Stimulated activated CD8-positive, alpha-beta memory T cell treated with anti-CD3 and anti-CD28 coated beads, Interleukin-2, amount 100 ng/mL, for 48 hours (primary cell): ENCODE results near the gene ZNRF3.
"Not testable (repeated sequence)": the region's sequence is repeated elsewhere in the genome, so short reads cannot be mapped to it uniquely, and the experiment has no call there.

ENCODE experiments used
- DNase-seq, 2 donors: peaks; one replicate each; pipeline ENCODE4 v3.0.0-alpha.2; 2020; ENCODE audit warnings: low read depth in 2 of 2

Gene ZNRF3

DNA sequence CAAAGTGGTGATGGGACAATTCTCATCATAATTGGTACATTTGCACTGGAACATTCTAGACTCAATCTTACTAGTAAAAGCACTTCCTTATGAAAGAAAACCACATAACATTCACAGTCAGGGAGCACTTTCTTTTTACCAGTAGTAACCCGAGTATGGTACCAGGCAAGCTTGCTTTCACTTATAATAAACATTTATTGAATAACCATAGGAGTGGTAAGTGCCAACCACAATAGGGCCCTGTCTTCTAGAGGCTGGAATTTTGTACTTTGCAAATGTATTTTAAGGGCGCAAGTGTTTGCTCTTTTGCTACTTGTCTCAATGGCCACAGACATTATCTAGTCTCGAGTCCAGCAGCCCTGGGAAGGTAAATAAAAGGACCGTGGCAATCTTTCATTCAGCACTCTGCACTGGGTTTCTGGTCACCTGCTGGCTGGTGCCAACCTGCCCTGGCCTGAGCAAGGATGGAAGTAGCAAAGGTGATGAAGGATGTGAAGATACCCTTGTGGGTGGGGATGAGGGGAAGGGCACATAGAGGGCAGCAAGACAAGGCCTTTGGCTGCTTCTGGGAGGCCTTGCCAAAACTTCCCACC is 154.1 kb downstream of the ZNRF3 start:
- no peak for DNase-seq

DNA sequence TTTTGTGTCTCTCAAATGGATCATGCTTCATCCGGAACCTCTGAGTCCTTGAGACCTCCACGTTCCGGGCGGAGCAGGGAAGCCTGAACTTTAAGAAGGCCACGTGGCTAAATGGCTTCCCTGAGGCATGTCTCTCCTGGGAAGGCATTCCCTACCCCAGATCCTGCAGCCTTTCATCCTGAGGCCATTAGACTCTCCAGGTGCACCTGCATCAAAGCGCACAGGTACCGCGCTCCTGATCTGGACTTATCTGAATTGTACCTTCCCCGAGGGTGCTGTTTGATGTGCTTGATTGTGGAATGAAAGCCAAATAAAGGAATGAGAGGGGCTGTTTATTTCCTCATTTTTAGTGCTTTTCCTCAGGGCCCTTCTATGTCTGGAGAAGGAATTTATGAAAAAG is 155.8 kb downstream of the ZNRF3 start:
- DNase-seq = no peak

DNA sequence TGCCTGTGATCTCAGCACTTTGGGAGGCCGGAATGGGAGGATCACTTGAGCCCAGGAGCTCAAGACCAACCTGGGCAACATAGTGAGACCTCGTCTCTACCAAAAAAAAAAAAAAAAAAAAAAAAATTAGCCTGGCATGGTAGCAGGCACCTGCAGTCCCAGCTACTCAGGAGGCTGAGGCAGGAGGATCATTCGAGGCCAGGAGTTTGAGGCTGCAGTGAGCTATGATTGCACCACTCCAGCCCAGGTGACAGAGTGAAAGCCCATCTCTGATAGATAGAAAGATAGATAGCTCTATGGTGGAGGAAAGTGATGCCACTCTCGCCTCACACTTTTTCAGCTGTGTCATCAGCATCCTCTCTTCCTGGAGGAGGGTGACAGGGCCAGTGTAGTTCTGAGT is 156.3 kb downstream of the ZNRF3 start:
- not testable (repeated sequence) for DNase-seq

DNA sequence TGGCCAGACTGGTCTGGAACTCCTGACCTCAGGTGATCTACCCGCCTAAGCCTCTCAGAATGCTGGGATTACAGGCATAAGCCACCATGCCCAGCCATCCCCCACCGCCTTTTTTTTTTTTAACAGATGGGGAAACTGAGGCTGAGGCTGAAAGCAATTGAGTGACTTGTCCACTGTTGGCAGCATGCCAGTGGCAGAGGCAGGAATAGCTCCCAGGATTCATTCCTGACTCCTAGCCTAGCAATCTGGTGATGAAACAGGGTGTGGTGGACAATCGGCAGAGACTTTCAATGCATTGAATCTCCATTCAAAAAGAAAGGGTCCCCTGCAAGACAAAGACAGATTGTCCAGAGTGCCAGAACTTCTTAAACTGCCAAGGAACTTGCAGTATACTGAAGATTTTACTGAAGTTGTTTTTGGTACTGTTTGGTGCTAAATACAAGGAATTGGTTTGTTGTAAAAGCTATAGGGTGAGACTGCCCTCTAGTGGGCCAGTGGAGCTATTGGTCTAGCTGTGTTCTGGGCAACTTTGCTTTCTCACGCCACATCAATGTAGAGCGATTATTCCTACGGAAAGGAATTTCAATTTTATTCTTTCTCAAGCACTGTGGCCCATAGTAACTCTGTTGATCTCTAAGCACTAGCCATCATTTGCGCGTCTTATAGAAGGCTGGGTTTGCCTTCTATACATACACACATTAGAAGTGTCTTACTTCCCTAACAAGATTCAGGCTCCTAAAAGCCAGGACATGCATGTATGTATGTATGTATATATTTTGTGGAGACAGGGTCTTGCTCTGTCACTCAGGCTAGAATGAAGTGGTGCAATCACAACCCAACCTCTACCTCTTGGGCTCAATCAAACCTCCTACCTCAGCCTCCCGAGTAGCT is 157.3 kb downstream of the ZNRF3 start:
- DNase-seq = peak; percentile 15 to 37

DNA sequence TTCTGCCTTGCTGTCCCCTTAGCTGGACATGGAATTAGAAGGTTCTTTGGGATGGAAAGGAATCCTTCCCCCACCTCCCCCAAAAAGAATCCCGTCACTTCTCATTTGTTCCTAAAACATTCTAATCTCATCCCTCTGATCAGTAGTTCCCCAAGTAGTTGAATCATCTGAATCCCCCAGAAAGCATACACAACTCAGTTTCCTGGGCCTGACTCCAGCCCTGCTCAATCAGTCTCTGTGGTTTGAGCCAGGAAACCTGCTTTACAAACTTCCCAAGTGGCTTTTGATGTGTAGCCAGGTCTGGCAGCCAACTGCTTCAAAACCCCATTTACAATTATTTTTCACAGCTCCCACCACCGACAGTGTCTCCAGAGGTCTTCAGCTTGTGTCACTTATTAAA is 158.0 kb downstream of the ZNRF3 start:
- DNase-seq = no peak

DNA sequence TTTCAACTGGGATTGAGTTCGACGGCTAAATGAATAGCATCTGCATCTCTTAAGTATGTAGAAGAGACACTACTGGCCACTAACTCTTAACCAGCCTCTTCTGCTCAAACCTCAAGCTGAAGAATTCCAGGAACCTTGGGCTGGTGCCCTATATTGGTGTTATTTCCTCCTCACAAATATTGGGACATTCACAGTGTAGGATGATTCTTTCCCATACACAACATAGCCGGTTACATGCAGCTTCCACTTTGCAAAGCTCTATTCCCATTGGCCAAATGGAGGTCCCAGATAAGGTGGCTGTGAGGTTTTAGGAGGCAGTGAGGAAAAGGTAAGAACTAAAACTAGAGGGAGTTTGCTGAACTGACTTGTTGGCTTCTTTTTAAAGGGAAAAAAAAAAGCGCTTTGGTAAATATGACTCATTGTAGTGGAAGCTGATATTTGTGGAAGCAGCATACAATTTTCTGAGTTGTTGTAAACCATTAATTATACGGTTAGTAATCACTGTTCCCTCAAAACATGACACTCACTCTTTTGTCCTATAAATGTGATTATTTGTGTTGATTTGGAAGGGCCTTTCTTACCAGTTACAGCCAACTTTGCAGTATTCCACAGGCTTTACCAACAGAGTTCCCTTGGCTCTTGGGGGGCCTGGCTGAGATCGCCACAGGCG is 160.7 kb downstream of the ZNRF3 start:
- no peak for DNase-seq

DNA sequence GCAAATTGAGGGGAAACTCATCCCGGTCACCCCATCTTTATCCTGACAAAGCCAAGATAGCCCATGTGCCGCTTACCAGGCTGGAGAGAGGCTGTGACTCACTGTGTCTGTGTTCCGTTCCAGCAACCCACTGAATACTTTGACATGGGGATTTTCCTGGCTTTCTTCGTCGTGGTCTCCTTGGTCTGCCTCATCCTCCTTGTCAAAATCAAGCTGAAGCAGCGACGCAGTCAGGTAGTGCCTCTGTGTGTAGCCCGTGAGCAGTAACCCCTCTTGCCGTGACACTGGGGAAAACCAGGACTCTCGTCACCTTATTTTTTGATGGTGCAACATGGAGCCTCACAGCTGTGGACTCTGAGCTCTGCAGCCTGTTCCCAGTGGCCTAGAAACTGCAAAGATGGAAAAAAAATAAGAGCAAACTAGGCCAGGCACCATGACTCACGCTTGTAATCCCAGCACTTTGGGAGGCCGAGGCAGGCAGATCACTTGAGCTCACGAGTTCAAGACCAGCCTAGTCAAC is 161.3 kb downstream of the ZNRF3 start:
- no peak for DNase-seq

DNA sequence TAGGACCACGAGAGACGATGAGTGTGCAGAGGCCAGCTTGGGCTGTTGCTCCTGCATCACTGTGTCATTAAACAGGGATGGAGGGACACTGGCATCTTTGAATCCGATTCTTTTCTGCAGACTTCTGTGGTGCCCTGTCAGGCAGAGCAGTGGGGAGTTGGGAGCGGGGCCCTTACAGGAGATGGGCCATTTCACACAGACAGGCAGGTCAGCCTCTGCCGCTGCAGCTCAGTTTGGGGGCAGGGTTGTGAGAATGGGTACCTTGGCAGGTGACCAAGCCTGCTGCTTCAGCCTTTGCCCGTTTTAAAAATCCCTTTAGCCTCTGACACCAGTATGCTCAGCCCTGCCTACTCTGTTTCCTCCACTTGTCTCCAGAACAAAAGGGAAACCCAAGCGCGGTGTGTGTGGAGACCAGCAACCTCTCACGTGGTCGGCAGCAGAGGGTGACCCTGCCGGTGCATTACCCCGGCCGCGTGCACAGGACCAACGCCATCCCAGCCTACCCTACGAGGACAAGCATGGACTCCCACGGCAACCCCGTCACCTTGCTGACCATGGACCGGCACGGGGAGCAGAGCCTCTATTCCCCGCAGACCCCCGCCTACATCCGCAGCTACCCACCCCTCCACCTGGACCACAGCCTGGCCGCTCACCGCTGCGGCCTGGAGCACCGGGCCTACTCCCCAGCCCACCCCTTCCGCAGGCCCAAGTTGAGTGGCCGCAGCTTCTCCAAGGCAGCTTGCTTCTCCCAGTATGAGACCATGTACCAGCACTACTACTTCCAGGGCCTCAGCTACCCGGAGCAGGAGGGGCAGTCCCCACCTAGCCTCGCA is 165.7 kb downstream of the ZNRF3 start:
- DNase-seq = no peak

DNA sequence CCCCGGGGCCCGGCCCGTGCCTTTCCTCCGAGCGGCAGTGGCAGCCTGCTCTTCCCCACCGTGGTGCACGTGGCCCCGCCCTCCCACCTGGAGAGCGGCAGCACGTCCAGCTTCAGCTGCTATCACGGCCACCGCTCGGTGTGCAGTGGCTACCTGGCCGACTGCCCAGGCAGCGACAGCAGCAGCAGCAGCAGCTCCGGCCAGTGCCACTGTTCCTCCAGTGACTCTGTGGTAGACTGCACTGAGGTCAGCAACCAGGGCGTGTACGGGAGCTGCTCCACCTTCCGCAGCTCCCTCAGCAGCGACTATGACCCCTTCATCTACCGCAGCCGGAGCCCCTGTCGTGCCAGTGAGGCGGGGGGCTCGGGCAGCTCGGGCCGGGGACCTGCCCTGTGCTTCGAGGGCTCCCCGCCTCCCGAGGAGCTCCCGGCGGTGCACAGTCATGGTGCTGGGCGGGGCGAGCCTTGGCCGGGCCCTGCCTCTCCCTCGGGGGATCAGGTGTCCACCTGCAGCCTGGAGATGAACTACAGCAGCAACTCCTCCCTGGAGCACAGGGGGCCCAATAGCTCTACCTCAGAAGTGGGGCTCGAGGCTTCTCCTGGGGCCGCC is 166.4 kb downstream of the ZNRF3 start:
- no peak for DNase-seq

DNA sequence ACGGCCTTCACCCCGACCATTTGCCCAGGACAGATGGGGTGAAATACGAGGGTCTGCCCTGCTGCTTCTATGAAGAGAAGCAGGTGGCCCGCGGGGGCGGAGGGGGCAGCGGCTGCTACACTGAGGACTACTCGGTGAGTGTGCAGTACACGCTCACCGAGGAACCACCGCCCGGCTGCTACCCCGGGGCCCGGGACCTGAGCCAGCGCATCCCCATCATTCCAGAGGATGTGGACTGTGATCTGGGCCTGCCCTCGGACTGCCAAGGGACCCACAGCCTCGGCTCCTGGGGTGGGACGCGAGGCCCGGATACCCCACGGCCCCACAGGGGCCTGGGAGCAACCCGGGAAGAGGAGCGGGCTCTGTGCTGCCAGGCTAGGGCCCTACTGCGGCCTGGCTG is 167.1 kb downstream of the ZNRF3 start:
- no peak for DNase-seq

DNA sequence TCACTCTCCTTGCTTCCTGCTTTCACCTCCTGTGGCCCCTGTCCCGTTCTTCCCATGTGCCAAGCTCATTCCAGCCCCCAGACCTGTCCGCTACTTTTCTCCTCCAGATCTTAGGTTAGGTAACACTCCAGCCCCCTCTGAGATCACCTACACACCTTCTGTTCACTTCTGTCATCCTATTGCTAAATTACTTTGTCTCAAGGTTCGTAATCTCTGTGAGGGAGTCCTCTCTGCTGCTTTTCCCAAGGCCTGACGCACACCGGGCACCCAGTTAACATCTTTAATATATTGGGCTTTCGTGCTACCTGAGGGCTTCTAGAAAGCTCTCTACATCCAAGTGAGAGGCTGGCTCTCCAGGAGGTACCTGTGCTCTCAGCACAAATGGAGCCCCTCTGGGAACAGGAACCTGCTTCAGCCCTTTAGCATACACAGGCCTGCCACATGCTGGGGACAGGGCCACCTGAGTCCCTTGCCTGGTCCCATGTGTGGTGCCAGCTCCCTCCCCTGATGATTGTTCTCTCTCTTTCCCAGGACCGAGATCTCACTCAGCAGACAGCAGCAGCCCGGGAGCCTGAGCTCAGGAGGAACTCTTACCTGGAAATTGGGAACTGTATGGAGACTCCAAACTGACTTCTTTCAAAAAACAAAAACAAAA is 169.8 kb downstream of the ZNRF3 start:
- DNase-seq = no peak

DNA sequence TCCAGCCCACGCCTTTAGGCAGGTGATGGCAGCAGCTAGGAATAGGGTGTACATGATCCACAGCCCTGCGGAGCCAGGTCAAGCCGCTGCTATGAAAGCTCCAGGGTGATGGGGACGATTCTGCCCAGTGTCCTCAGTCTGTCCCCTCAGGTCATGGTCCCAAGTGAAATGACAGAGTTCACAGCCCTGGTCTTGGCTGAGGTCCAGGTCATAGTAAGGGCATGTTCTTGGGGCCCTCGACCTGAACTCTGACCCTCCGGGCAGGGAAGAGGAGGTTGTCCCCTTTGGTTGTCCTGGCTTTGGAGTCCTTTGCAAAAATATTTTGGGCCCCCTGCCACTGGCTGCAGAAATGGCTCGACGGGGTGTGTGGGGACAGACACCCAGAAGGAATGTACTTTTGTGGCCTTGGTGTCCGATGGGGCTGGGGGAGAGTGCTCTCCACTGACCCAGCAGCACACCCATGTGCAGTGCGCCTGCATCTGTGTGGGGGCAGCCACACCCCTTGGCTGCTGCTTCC is 170.9 kb downstream of the ZNRF3 start:
- DNase-seq = no peak

DNA sequence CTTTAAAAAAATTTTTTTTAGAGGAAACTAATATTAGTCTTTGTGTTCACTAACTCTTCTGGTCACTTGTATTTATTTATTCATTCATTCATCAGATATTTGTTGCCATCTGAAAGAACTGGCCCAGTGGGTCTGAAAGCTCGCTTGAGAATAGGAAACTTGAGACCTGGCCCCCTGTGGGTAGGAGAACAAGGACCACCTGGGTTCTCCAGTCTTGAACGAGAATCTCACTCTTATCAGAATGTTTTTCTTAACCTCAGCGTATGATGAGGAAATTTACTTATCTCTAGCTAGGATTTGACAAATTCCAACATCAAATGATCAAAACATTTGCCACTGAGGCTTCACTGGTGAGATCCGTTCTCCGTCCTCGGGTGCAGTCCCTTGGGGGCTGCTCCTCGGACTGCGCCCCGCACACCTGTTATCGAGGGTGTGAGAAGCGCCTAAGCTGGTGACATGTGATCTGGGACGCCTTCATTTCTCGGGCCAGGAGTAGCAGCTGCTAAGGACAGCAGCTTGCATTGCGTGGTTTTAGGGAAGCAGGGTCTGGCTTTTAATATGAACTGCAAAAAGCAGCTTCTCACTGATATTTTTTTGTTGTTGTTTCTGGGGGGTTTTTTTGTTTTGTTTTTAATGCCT is 171.9 kb downstream of the ZNRF3 start:
- DNase-seq = no peak

DNA sequence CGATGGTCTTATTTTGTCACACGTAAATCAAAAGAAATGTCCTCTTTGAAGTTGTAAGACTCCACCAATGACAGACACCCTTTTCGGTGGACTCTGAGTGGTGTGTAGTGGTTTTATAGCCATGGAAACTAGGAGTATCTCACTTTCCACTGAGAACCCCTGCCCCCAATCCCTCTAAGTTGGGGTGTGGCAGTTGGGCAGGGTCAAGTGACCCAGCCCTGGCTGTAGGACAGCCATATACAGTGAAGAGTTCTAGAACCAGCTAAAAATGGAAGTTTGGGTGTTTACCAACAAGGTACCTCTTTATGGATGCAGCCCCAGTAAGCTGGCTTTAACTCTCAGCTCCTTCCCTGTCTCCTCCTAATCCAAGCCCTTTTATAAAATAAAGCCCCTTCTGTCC is 173.1 kb downstream of the ZNRF3 start:
- DNase-seq = no peak

DNA sequence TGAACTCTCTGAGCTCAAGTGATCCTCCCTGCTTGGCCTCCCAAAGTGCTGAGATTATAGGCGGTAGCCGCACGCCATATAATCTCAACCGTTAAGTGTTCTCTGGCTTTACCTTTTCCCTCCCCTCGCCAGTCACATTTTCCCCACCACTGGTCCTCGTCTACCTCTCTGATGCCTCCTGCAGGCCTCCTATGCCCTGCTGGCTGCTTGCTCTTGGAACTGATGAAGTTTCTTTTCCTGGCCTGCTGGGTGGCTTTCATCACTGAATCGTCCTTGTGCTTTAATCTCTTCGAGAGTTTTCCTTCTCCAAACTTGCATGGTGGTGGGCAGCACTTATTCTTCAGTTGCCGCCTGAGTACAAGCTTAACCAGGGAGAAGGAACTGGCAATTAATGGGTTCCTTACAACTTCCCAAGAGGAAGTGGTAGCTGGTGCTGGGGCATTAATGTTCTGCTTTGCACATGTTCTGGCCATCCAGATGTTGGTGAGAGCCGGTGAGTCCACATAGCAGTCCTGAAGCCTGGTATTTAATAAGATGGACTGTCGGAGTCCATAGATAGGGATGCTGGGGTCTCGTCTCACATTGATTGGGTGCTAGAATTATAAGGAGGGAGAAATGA is 177.0 kb downstream of the ZNRF3 start:
- no peak for DNase-seq

DNA sequence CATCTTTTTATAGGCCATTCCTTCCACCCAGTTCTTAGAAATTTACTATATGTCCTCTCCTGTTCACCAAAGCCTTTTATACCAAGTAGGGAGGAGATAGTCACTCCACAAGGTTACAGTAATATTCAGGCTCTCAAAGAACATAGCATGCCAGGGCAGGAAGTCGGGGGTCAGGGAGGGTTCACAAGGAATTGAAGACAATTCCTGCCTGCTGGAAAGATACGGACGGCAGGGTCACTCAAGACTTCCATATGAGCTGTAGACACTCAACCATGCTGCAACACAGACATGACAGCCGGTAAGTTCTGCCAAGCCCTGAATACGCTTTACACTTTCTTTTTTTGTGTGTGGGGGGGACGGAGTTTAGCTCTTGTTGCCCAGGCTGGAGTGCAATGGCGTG is 177.6 kb downstream of the ZNRF3 start:
- DNase-seq = no peak

DNA sequence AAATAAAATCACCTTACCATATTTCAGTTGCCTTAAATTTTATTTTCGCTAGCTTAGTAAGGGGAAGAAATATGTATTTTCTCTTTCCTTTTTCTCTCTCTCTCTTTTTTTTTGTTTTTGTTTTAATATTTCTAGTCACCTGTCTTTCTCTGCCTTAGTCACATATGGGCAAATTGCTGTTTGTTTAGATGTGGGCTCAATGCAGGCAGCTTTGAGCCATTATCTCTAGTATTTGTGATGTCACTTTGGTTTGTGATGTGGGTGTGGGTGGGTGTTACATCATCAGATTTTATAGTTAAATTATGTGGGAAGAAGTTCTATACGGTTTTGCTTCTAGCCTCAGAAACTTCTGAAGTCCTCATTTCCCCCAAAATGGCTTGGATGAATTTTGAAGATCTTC is 178.4 kb downstream of the ZNRF3 start, which contains the start of gene C22orf31:
Gene C22orf31, minus strand, starts transcription at position 59 of the 400 bp plus-strand sequence. Its CDS starts 39 bp downstream, at position 20.
- no peak for DNase-seq

DNA sequence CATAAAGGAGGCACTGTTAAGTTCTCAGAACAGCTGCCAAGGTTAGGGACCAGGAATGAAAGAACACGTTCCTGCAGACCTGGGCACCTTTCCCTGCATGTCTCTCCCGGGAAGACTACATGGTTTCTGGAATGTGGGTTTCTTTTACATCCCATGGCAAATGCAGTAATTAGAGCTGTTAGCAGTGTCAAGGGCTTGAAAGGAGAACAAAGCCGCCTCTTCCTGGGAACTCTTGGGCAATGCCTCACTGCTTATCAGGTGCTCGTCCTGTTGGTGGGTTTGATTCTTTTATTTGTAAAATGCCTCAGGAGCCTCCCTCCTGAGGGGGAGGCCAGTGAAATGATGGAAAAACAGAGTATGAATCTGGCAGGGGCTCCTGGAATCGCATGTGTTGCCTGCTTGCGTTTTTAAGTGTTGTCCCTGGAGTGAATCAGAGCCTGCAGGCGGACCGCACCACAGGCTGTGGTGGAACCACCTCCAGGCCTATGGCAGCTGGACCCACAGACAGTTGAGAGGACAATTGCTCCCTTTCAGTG is 179.0 kb downstream of the ZNRF3 start:
- no peak for DNase-seq
